Ovary (tissue), 3 donors: ENCODE measurements around the gene ATN1.

Experiments
- CTCF ChIP-seq, 3 donors: fragments of 450-650 bp in 2 of 3; fragments of 200-600 bp in 1 of 3; IDR thresholded peaks; one replicate each; pipeline versions ENCODE4 v1.5.1 to v1.8.0; 2016 to 2022; ENCODE audit warnings: antibody characterized with exemption in 3 of 3, mild to moderate bottlenecking in 1 of 3
- EP300 ChIP-seq: sonication (generic); formaldehyde crosslinking; IDR thresholded peaks from one replicate; pipeline ENCODE4 v1.6.1; 2017; ENCODE audit warnings: antibody characterized with exemption
- donor health status: DM: no; HTN: no; CAD: no.

- no peak for TF ChIP-seq CTCF (IDR thresholded peaks at IDR 0.05)
- TF ChIP-seq EP300: no peak
Measured at GRCh38 chr12:6987956-6988553, 60.3 kb downstream of the ATN1 start.
